Measurements from ENCODE around the gene MCM10. TPM values are rescaled to one million over a fixed set of nuclear protein-coding genes. Genes with fewer than 3 reads are reported as not detected.

Gene MCM10
- total RNA-seq, 1 experiment from 2014 or later, result 43.1 TPM

DNA sequence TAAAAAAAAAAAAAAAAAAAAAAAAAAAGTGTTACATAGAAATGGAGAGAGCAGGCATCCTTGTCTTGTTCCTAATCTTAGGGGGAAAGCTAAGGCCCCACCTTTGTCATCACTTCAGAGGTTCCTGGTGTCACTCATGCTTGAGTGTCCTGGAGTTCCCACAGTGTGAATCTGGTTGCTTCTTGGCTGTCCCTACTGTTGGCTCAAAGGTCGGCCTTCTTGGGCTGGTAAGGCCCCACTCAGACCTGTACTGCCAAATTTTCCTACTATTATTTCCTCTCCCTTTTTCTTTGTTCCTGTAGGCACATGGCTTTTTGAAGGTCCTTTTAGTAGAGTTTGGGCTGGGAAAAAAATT is 39.9 kb upstream of the MCM10 start (continued):
- TF ChIP-seq, protein P1, sequence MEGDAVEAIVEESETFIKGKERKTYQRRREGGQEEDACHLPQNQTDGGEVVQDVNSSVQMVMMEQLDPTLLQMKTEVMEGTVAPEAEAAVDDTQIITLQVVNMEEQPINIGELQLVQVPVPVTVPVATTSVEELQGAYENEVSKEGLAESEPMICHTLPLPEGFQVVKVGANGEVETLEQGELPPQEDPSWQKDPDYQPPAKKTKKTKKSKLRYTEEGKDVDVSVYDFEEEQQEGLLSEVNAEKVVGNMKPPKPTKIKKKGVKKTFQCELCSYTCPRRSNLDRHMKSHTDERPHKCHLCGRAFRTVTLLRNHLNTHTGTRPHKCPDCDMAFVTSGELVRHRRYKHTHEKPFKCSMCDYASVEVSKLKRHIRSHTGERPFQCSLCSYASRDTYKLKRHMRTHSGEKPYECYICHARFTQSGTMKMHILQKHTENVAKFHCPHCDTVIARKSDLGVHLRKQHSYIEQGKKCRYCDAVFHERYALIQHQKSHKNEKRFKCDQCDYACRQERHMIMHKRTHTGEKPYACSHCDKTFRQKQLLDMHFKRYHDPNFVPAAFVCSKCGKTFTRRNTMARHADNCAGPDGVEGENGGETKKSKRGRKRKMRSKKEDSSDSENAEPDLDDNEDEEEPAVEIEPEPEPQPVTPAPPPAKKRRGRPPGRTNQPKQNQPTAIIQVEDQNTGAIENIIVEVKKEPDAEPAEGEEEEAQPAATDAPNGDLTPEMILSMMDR (IDR thresholded peaks at IDR 0.05 in 2 of 3, conservative IDR thresholded peaks at IDR 0.05 in 1 of 3; ENCODE audit: borderline replicate concordance in 1 of 3, insufficient read depth in 1 of 3, low read depth in 2 of 3, low read length in 2 of 3), result no peak
- TF ChIP-seq ZBTB33 (IDR thresholded peaks at IDR 0.05; ENCODE audit: extremely low read depth, insufficient replicate concordance, low read length), result no peak
- TF ChIP-seq SP1 (IDR thresholded peaks at IDR 0.05; ENCODE audit: low read depth), result no peak

DNA sequence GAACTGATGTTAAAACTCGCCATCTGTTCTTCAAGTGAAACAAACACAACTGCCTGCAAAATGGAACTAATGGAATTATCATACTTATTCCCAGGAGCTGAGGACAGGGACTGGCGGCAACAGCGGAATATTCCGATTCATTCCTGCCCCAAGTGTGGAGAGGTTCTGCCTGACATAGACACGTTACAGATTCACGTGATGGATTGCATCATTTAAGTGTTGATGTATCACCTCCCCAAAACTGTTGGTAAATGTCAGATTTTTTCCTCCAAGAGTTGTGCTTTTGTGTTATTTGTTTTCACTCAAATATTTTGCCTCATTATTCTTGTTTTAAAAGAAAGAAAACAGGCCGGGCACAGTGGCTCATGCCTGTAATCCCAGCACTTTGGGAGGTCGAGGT is 24.7 kb upstream of the MCM10 start:
- Histone ChIP-seq H3K36me3 (ENCODE audit: control insufficient read depth in 1 of 2, insufficient read depth in 2 of 2, low read length in 2 of 2) (peaks cover 0 to 8% of the 10 kb centered on the region in 2 experiments; a peak in 1 of 4 replicates), H3K27me3 (ENCODE audit: insufficient read depth, low read length) (no peaks in the 10 kb centered on the region), H3K9ac (ENCODE audit: low read length) (no peak overlapping the region), H3K9me3 (ENCODE audit: control insufficient read depth in 1 of 2, insufficient read depth in 1 of 2, low read depth in 1 of 2, low read length in 2 of 2) (no peaks in the 10 kb centered on the region), H3K4me1 (ENCODE audit: control insufficient read depth in 1 of 2, insufficient read depth in 2 of 2, low read length in 2 of 2) (no peaks in the 10 kb centered on the region), H4K20me1 (ENCODE audit: insufficient read depth) (no peaks in the 10 kb centered on the region), H3K9me2 (ENCODE audit: insufficient read depth) (no peaks in the 10 kb centered on the region), H3K4me3 (replicated peaks in 1 of 2; ENCODE audit: low read depth in 1 of 2, low read length in 2 of 2) (no peak overlapping the region), H2AFZ (ENCODE audit: low read depth, low read length, poor library complexity, severe bottlenecking) (no peak overlapping the region), H3K4me2 (ENCODE audit: low read length) (no peak overlapping the region), H3K27ac (ENCODE audit: low read depth, low read length) (no peak overlapping the region), H3K79me2 (ENCODE audit: insufficient read depth, low read length) (no peaks in the 10 kb centered on the region)
- ATAC-seq (no peak), DNase-seq (ENCODE audit: low read depth, low spot score) (no peak)
- POLR2A ChIA-PET, result no interaction called here
- RAD21 ChIA-PET (ENCODE audit: low non-redundant PET in 1 of 2, low total read pairs in 2 of 2, uncharacterized antibody in 2 of 2, unreplicated experiment in 2 of 2), result no interaction called here
- no peak for TF ChIP-seq ELF1 (IDR thresholded peaks at IDR 0.05; ENCODE audit: borderline replicate concordance, low read depth)
- no peak for TF ChIP-seq POLR2A (IDR thresholded peaks at IDR 0.05; ENCODE audit: borderline replicate concordance, extremely low read depth, insufficient read depth, insufficient read length)
- BruUV-seq (replicated peaks), result no TSS peak
- intact Hi-C loops (cut with micrococcal nuclease), result no loop called here
- CTCF ChIA-PET, result no interaction called here

Measured in HCT116 (cell line).